Neural progenitor cell (in vitro differentiated cells): ENCODE measurements around the gene TIFAB. TPM values are rescaled to one million over a fixed set of nuclear protein-coding genes. Genes with fewer than 3 reads are reported as not detected.

Experiments
- DNase-seq: peaks from one replicate; pipeline ENCODE4 v3.0.0-alpha.2; 2016; ENCODE audit warnings: low spot score
- H2AFZ ChIP-seq: fragments of 200-600 bp; sonication (generic); replicated peaks from 2 replicates; pipeline ENCODE4 v1.6.1; 2016; ENCODE audit warnings: antibody characterized with exemption
- H3F3A ChIP-seq: fragments of 200-600 bp; sonication (generic); 2 replicates; pipeline ENCODE4 v1.6.1; 2016; ENCODE audit warnings: antibody characterized with exemption, low read depth
- H3K27ac ChIP-seq: fragments of 200-600 bp; sonication (generic); 2 replicates; pipeline ENCODE4 v1.5.1; 2016; ENCODE audit warnings: mild to moderate bottlenecking
- H3K27me3 ChIP-seq: fragments of 200-600 bp; sonication (generic); 2 replicates; pipeline ENCODE4 v1.6.1; 2016; ENCODE audit warnings: mild to moderate bottlenecking, moderate library complexity
- H3K36me3 ChIP-seq: fragments of 200-600 bp; sonication (generic); 2 replicates; pipeline ENCODE4 v1.5.1; 2016
- H3K4me1 ChIP-seq: fragments of 200-600 bp; sonication (generic); 2 replicates; pipeline ENCODE4 v1.6.1; 2016; ENCODE audit warnings: mixed run types
- H3K4me2 ChIP-seq: fragments of 200-600 bp; sonication (generic); 2 replicates; pipeline ENCODE4 v1.6.1; 2016
- H3K4me3 ChIP-seq: fragments of 200-600 bp; sonication (generic); 2 replicates; pipeline ENCODE4 v1.5.1; 2016
- H3K79me2 ChIP-seq: fragments of 200-600 bp; sonication (generic); 2 replicates; pipeline ENCODE4 v1.6.1; 2016; ENCODE audit warnings: low read depth
- H3K9ac ChIP-seq: fragments of 200-600 bp; sonication (generic); 2 replicates; pipeline ENCODE4 v1.6.1; 2016
- H3K9me3 ChIP-seq: fragments of 200-600 bp; sonication (generic); 2 replicates; pipeline ENCODE4 v1.5.1; 2016; ENCODE audit warnings: low read depth
- H4K20me1 ChIP-seq: fragments of 200-600 bp; sonication (generic); 2 replicates; pipeline ENCODE4 v1.6.1; 2016; ENCODE audit warnings: low read depth
- H3K27ac Mint-ChIP-seq: 3 replicates; pipeline ENCODE4 v1.8.0; 2021; ENCODE audit warnings: mixed read lengths
- H3K27me3 Mint-ChIP-seq: 2 replicates; pipeline ENCODE4 v1.8.0; 2022; ENCODE audit warnings: low read depth, mild to moderate bottlenecking, inconsistent platforms, moderate library complexity, mixed read lengths; ENCODE audit not compliant: insufficient read depth
- H3K36me3 Mint-ChIP-seq: 3 replicates; pipeline ENCODE4 v1.8.0; 2021; ENCODE audit warnings: mixed read lengths
- H3K4me1 Mint-ChIP-seq: 3 replicates; pipeline ENCODE4 v1.8.0; 2021; ENCODE audit warnings: mixed read lengths
- H3K4me3 Mint-ChIP-seq: 3 replicates; pipeline ENCODE4 v1.8.0; 2021; ENCODE audit warnings: mild to moderate bottlenecking, moderate library complexity, mixed read lengths
- H3K9me3 Mint-ChIP-seq: 3 replicates; pipeline ENCODE4 v1.8.0; 2020; ENCODE audit warnings: mixed read lengths
- EZH2 ChIP-seq: fragments of 200-600 bp; sonication (generic); IDR thresholded peaks from 2 replicates; pipeline ENCODE4 v1.6.1; 2017; ENCODE audit warnings: antibody characterized with exemption, mild to moderate bottlenecking, moderate library complexity
- EZH2phosphoT487 ChIP-seq: fragments of 200-600 bp; sonication (generic); IDR thresholded peaks from 2 replicates; pipeline ENCODE4 v1.6.1; 2017; ENCODE audit warnings: antibody characterized with exemption
- total RNA-seq: library from RNA; depleted of rRNA; stranded (reverse); fragments of >200 nt; gene quantifications from 2 replicates; pipeline ENCODE4 v1.2.3, GENCODE V29; 2015; ENCODE audit warnings: low replicate concordance
- TF ChIP-seq, protein P1 (sequence below): fragments of 200-600 bp; sonication (generic); IDR thresholded peaks from 2 replicates; pipeline ENCODE4 v1.5.1; 2017; ENCODE audit warnings: antibody characterized with exemption, mild to moderate bottlenecking

TIFAB gene
- total RNA-seq, 1 donor from 2014 or later = not detected

DNA sequence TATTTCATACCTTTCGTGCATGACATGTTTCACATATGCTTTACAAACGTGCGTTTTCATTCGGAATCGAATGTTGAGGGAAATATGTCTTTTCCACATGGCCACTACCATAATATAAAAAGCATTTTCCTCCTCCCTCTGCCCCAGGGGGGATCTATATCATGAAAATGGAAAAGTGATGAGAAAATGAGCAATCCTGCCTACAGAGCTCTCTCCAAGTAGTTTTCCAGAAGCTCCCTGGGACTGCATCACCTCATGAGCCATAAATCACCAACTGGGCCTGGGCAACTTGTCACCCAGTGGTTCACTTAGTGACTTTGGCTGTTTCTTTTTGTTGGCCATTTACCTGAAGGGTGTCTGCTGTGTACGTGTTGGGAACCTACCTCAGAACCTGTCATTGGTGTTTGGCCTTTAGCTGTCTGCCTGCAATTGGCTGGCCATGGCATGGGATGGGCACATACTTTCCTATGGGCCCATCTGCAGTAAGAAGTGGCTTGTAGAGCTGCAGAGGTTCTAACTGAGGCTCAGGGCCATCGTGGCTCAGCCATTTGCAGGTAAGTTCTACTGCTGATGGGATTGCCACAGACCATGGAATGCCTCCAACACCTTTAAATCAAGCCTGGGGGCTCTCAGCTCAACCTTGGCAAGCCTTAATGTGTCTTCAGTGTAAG is 9.5 kb upstream of the TIFAB start:
- Histone ChIP-seq H3K9ac (no peak overlapping the region), H3K4me3 (no peak overlapping the region), H3K4me1 (peaks cover 4% of the 10 kb centered on the region), H3K4me2 (no peak overlapping the region), H3K27me3 (peaks cover 100% of the 10 kb centered on the region), H3F3A (no peaks in the 10 kb centered on the region), H3K79me2 (no peaks in the 10 kb centered on the region), H2AFZ (no peak overlapping the region), H3K36me3 (no peaks in the 10 kb centered on the region), H3K9me3 (no peaks in the 10 kb centered on the region), H3K27ac (no peak overlapping the region), H4K20me1 (peaks cover 11% of the 10 kb centered on the region)
- TF ChIP-seq EZH2phosphoT487 (no peak), EZH2 (no peak)
- TF ChIP-seq, protein P1, sequence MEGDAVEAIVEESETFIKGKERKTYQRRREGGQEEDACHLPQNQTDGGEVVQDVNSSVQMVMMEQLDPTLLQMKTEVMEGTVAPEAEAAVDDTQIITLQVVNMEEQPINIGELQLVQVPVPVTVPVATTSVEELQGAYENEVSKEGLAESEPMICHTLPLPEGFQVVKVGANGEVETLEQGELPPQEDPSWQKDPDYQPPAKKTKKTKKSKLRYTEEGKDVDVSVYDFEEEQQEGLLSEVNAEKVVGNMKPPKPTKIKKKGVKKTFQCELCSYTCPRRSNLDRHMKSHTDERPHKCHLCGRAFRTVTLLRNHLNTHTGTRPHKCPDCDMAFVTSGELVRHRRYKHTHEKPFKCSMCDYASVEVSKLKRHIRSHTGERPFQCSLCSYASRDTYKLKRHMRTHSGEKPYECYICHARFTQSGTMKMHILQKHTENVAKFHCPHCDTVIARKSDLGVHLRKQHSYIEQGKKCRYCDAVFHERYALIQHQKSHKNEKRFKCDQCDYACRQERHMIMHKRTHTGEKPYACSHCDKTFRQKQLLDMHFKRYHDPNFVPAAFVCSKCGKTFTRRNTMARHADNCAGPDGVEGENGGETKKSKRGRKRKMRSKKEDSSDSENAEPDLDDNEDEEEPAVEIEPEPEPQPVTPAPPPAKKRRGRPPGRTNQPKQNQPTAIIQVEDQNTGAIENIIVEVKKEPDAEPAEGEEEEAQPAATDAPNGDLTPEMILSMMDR = no peak
- Mint-ChIP-seq H3K36me3 (no peaks in the 10 kb centered on the region), H3K4me3 (no peak overlapping the region), H3K27ac (no peak overlapping the region), H3K9me3 (no peaks in the 10 kb centered on the region), H3K27me3 (peaks cover 44% of the 10 kb centered on the region), H3K4me1 (peaks cover 14% of the 10 kb centered on the region)
- DNase-seq = no peak

DNA sequence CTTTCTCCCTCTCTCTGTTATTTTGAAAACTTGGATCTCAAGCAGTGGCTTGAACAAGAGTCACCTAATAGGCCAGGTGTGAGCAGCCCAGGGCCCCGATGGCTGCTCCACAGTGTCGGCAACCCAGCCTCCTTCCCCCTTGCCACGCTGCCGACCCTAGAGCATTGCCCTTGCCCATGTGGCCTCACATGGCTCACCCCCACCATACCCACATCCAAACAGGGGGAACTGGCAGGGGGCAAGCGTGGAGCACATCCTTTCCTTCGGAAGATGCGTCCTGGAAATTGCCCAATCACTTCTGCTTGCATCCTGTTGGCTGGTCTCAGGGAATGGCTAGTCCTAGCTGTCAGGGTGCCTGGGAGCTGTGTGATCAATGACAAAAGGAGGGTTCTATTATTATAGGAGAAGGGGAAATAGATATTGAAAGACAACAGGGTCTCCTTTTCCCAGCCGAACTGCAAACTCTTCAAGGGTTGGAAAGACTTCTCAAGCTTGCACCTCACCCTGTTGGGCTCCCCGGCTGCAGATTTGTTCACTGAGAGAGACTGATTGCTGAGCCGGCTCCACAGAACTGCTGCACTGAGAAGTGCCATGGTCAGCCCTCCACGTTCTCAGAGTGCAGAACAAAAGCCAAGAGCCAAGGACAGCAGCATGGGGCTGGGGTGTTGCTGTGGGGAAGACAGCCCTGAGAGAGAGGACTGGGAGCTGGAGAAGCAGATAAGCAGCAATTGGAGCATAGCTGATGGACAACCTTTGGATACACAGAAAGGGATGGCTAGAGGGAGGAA is 8.3 kb upstream of the TIFAB start:
- Histone ChIP-seq H3K27me3 (peaks cover 100% of the 10 kb centered on the region), H3K9ac (no peak overlapping the region), H3K36me3 (no peaks in the 10 kb centered on the region), H4K20me1 (peaks cover 2% of the 10 kb centered on the region), H3K4me2 (no peak overlapping the region), H3F3A (no peaks in the 10 kb centered on the region), H3K79me2 (no peaks in the 10 kb centered on the region), H3K27ac (no peak overlapping the region), H3K9me3 (no peaks in the 10 kb centered on the region), H2AFZ (no peak overlapping the region), H3K4me1 (no peaks in the 10 kb centered on the region), H3K4me3 (no peak overlapping the region)
- no peaks in the 10 kb centered on the region for H3K36me3 Mint-ChIP-seq
- DNase-seq = no peak
- TF ChIP-seq EZH2 (no peak), EZH2phosphoT487 (no peak)
- TF ChIP-seq, protein P1 = no peak
- H3K27me3 Mint-ChIP-seq = peaks cover 36% of the 10 kb centered on the region
- peaks cover 6% of the 10 kb centered on the region for H3K4me1 Mint-ChIP-seq
- H3K4me3 Mint-ChIP-seq = no peak overlapping the region
- no peak overlapping the region for H3K27ac Mint-ChIP-seq
- no peaks in the 10 kb centered on the region for H3K9me3 Mint-ChIP-seq

DNA sequence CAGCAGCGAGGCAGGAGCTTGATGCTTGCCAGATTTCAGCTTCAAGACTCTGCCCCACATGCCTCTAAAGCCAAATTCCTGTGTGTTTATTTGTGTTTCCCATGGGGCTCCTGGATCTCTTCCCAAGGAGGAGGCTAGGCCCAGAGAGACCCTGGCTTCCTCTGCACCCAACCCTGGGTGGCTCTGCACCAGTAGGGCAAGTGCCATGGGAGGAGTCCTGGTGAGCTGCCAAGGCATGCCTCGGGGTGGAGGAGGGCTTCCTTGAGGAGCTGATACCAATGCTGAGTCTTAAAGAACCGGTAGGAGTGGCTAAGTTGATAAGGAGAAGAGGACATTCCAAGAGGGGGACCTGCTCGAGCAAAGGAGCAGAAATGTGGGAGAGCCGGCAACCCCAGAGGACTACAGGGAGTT is 6.8 kb upstream of the TIFAB start:
- Histone ChIP-seq H3K79me2 (no peaks in the 10 kb centered on the region), H3F3A (no peaks in the 10 kb centered on the region), H3K36me3 (no peaks in the 10 kb centered on the region), H3K4me2 (no peak overlapping the region), H3K27me3 (peaks cover 100% of the 10 kb centered on the region), H3K4me1 (no peaks in the 10 kb centered on the region), H3K9ac (no peak overlapping the region), H3K27ac (no peak overlapping the region), H3K4me3 (no peak overlapping the region), H2AFZ (no peak overlapping the region), H4K20me1 (no peaks in the 10 kb centered on the region), H3K9me3 (no peaks in the 10 kb centered on the region)
- H3K27ac Mint-ChIP-seq = no peak overlapping the region
- peaks cover 26% of the 10 kb centered on the region for H3K27me3 Mint-ChIP-seq
- H3K36me3 Mint-ChIP-seq = no peaks in the 10 kb centered on the region
- no peak for TF ChIP-seq EZH2
- TF ChIP-seq EZH2phosphoT487 = no peak
- TF ChIP-seq, protein P1 = no peak
- no peaks in the 10 kb centered on the region for H3K9me3 Mint-ChIP-seq
- H3K4me1 Mint-ChIP-seq = peaks cover 3% of the 10 kb centered on the region
- no peak overlapping the region for H3K4me3 Mint-ChIP-seq
- DNase-seq = no peak
